HepG2 (cell line): ENCODE data around the gene SLC25A28. TPM values are rescaled to one million over a fixed set of nuclear protein-coding genes. Genes with fewer than 3 reads are reported as not detected.
A peak's percentile ranks its signal among the peaks of the same experiment; 100 is the strongest.

Source experiments
- AGO1 ChIP-seq: fragments of 200-400 bp; formaldehyde crosslinking; IDR thresholded peaks from 2 replicates; pipeline ENCODE4 v1.6.1; 2017; ENCODE audit warnings: mild to moderate bottlenecking, low read depth, low read length, moderate library complexity; ENCODE audit not compliant: poor library complexity, severe bottlenecking
- ARID2 ChIP-seq: sonication (generic); formaldehyde crosslinking; IDR thresholded peaks from 2 replicates; pipeline ENCODE4 v1.8.1; 2022; ENCODE audit warnings: mild to moderate bottlenecking, missing genetic modification reagents, borderline replicate concordance
- DNMT1 ChIP-seq: sonication (generic); formaldehyde crosslinking; IDR thresholded peaks from 2 replicates; pipeline ENCODE4 v1.5.1; 2020; ENCODE audit warnings: mild to moderate bottlenecking, missing genetic modification reagents
- ETV5 ChIP-seq: IDR thresholded peaks from 2 replicates; pipeline ENCODE4 v1.6.1; 2018; ENCODE audit warnings: missing biosample characterization, missing genetic modification reagents, inconsistent platforms, borderline replicate concordance
- FOXO1 ChIP-seq: sonication (generic); formaldehyde crosslinking; IDR thresholded peaks from 2 replicates; pipeline ENCODE4 v1.4.0; 2020; ENCODE audit warnings: missing genetic modification reagents
- GZF1 ChIP-seq: sonication (generic); formaldehyde crosslinking; IDR thresholded peaks from 2 replicates; pipeline ENCODE4 v1.5.1; 2020; ENCODE audit warnings: mild to moderate bottlenecking, missing genetic modification reagents
- ISL2 ChIP-seq: sonication (generic); formaldehyde crosslinking; IDR thresholded peaks from 2 replicates; pipeline ENCODE4 v1.5.0; 2020; ENCODE audit warnings: missing genetic modification reagents
- PHF8 ChIP-seq: sonication (generic); formaldehyde crosslinking; IDR thresholded peaks from 2 replicates; pipeline ENCODE4 v1.5.0; 2020; ENCODE audit warnings: missing genetic modification reagents
- PITX1 ChIP-seq: sonication (generic); formaldehyde crosslinking; IDR thresholded peaks from 2 replicates; pipeline ENCODE4 v1.5.1; 2020; ENCODE audit warnings: mild to moderate bottlenecking, missing genetic modification reagents
- RXRA ChIP-seq: sonication (generic); formaldehyde crosslinking; IDR thresholded peaks from 2 replicates; pipeline ENCODE4 v1.5.1; 2020; ENCODE audit warnings: missing genetic modification reagents
- SMARCC2 ChIP-seq: fragments of 450-650 bp; IDR thresholded peaks from 2 replicates; pipeline ENCODE4 v1.6.1; 2017; ENCODE audit warnings: antibody characterized with exemption, mild to moderate bottlenecking
- SP4 ChIP-seq: sonication (generic); formaldehyde crosslinking; IDR thresholded peaks from 2 replicates; pipeline ENCODE4 v1.8.1; 2023; ENCODE audit warnings: mild to moderate bottlenecking, missing genetic modification reagents
- TBX2 ChIP-seq: sonication (generic); formaldehyde crosslinking; IDR thresholded peaks from 2 replicates; pipeline ENCODE4 v1.5.0; 2020; ENCODE audit warnings: missing genetic modification reagents, mild to moderate bottlenecking, borderline replicate concordance
- THAP11 ChIP-seq: IDR thresholded peaks from 2 replicates; pipeline ENCODE4 v1.6.1; 2016; ENCODE audit warnings: missing biosample characterization, missing genetic modification reagents
- ZNF331 ChIP-seq: sonication (generic); formaldehyde crosslinking; IDR thresholded peaks from 2 replicates; pipeline ENCODE4 v1.4.0; 2020; ENCODE audit warnings: missing genetic modification reagents
- ZNF605 ChIP-seq: sonication (generic); formaldehyde crosslinking; IDR thresholded peaks from 2 replicates; pipeline ENCODE4 v1.8.0; 2022; ENCODE audit warnings: mild to moderate bottlenecking, missing genetic modification reagents
- ZNF709 ChIP-seq: sonication (generic); formaldehyde crosslinking; IDR thresholded peaks from 2 replicates; pipeline ENCODE4 v1.5.0; 2020; ENCODE audit warnings: mild to moderate bottlenecking, missing genetic modification reagents
- ZNF850 ChIP-seq: sonication (generic); formaldehyde crosslinking; conservative IDR thresholded peaks from 2 replicates; pipeline ENCODE4 v1.9.0; 2021; ENCODE audit warnings: mild to moderate bottlenecking, missing genetic modification reagents
- ZSCAN31 ChIP-seq: sonication (generic); formaldehyde crosslinking; IDR thresholded peaks from 2 replicates; pipeline ENCODE4 v1.5.0; 2020; ENCODE audit warnings: low read depth, mild to moderate bottlenecking, missing genetic modification reagents
- ZSCAN9 ChIP-seq: IDR thresholded peaks from 2 replicates; pipeline ENCODE4 v1.6.1; 2016; ENCODE audit warnings: borderline replicate concordance
- polyA plus RNA-seq, 8 experiments: library from polyadenylated mRNA; depleted of rRNA in 3 of 8; stranded (reverse) in 7 of 8; unstranded in 1 of 8; fragments of >200 nt; fragmentation: Illumina TruSeq in 4 of 8; extraction: Trizol in 4 of 8; gene quantifications; 2 replicates each; pipeline versions ENCODE4 v1.2.1 to v1.2.3, GENCODE V29; 2011 to 2016; ENCODE audit warnings: low read depth in 4 of 8, missing spikeins in 1 of 8, mixed read lengths in 1 of 8; ENCODE audit not compliant: insufficient read depth in 1 of 8
- total RNA-seq, 5 experiments: library from RNA; depleted of rRNA; stranded (reverse); fragments of >200 nt; fragmentation: Illumina TruSeq; extraction: Trizol; gene quantifications; 2 replicates each; pipeline ENCODE4 v1.2.3, GENCODE V29; 2016; ENCODE audit warnings: low read depth in 1 of 5
- TF ChIP-seq, protein P1 (sequence below): sonication (generic); formaldehyde crosslinking; IDR thresholded peaks from 2 replicates; pipeline ENCODE4 v1.9.0; 2022; ENCODE audit warnings: missing genetic modification reagents, mild to moderate bottlenecking, borderline replicate concordance
- TF ChIP-seq, protein P2 (sequence below): IDR thresholded peaks from 2 replicates; pipeline ENCODE4 v1.6.1; 2016; ENCODE audit warnings: control low read depth
- TF ChIP-seq, protein P3 (sequence below): sonication (generic); formaldehyde crosslinking; IDR thresholded peaks from 2 replicates; pipeline ENCODE4 v1.4.0; 2020; ENCODE audit warnings: missing genetic modification reagents, borderline replicate concordance
- TF ChIP-seq, protein P4 (sequence below): sonication (generic); formaldehyde crosslinking; IDR thresholded peaks from 2 replicates; pipeline ENCODE4 v1.8.1; 2023; ENCODE audit warnings: mild to moderate bottlenecking, missing genetic modification reagents, borderline replicate concordance

SLC25A28 gene
- total and polyA plus RNA-seq, 2 of the 13 experiments (the other 11 are each of a cell fraction or from before 2014, with no cell fraction given) = 15.2 to 41.0 TPM

DNA sequence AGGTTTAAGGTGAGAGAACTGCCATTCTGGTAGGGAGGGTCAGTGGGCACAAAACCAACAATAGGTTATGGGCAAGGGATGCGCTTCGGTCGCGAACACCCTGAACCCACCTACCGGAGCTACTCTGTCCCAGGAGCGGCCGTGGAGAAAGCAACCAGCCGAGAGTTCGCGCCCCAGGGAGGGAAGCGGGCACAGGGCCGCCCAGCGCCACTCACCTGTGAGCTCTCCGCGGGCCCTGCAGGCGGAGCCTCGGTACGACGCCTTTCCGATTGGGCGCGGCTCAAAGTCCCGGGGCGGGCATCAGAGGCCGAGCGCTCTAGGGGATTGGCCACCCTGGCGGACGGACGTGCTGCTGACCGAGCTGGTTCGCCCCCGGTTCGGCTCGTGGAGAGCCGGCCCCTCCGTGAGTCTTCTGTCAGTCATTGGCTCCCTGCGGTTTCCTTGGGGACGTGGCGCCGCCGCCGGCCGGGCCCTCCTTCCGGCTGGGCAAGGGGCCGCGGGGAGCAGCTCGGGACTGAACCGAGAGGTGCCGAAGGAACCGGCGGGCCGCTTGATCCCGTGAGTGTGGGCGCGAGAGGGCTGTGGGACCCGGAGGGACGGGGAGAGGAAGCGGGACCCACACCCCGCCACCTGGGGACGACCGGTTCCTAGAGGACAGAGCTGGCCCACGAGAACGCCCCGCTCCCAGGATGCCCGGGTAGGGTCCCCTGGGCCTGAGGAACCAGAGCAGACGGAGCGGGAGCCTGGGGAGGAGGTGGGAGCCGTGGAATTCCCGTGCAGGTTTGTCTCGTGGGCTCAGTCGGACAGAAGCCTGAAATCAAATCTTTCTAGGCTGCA lies 39.0 kb upstream of the SLC25A28 start, which contains the start of gene ENTPD7 (continued):
- TF ChIP-seq PHF8 (CRISPR knock-in tag) (peak; percentile 90), ISL2 (CRISPR knock-in tag) (0 out of 2 replicates have a peak, but pooled peaks have one; percentile 37), FOXO1 (0 out of 2 replicates have a peak, but pooled peaks have one; percentile 2), ARID2 (CRISPR knock-in tag) (peak; percentile 78; the same call in 1 of the 2 replicates), DNMT1 (CRISPR knock-in tag) (no peak), ZSCAN31 (CRISPR knock-in tag) (peak; percentile 21; the same call in 1 of the 2 replicates), ZNF331 (CRISPR knock-in tag) (0 out of 2 replicates have a peak, but pooled peaks have one; percentile 13), THAP11 (CRISPR knock-in tag) (peak; percentile 57), GZF1 (CRISPR knock-in tag) (peak; percentile 70; the same call in 1 of the 2 replicates), RXRA (CRISPR knock-in tag) (0 out of 2 replicates have a peak, but pooled peaks have one; percentile 12), SP4 (CRISPR knock-in tag) (peak; percentile 68; the same call in 1 of the 2 replicates), ZNF709 (CRISPR knock-in tag) (peak; percentile 62; the same call in 1 of the 2 replicates), ZNF605 (CRISPR knock-in tag) (0 out of 2 replicates have a peak, but pooled peaks have one; percentile 13), PITX1 (CRISPR knock-in tag) (0 out of 2 replicates have a peak, but pooled peaks have one; percentile 30), ZSCAN9 (CRISPR knock-in tag) (no peak; the same call in 1 of the 2 replicates), AGO1 (peak; percentile 74), ZNF850 (CRISPR knock-in tag) (no peak), ETV5 (CRISPR knock-in tag) (peak; percentile 84), TBX2 (CRISPR knock-in tag) (peak; percentile 40; the same call in 1 of the 2 replicates), SMARCC2 (no peak)
- TF ChIP-seq, protein P1, sequence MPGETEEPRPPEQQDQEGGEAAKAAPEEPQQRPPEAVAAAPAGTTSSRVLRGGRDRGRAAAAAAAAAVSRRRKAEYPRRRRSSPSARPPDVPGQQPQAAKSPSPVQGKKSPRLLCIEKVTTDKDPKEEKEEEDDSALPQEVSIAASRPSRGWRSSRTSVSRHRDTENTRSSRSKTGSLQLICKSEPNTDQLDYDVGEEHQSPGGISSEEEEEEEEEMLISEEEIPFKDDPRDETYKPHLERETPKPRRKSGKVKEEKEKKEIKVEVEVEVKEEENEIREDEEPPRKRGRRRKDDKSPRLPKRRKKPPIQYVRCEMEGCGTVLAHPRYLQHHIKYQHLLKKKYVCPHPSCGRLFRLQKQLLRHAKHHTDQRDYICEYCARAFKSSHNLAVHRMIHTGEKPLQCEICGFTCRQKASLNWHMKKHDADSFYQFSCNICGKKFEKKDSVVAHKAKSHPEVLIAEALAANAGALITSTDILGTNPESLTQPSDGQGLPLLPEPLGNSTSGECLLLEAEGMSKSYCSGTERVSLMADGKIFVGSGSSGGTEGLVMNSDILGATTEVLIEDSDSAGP (CRISPR knock-in tag) = peak; percentile 62; the same call in 1 of the 2 replicates
- TF ChIP-seq, protein P2, sequence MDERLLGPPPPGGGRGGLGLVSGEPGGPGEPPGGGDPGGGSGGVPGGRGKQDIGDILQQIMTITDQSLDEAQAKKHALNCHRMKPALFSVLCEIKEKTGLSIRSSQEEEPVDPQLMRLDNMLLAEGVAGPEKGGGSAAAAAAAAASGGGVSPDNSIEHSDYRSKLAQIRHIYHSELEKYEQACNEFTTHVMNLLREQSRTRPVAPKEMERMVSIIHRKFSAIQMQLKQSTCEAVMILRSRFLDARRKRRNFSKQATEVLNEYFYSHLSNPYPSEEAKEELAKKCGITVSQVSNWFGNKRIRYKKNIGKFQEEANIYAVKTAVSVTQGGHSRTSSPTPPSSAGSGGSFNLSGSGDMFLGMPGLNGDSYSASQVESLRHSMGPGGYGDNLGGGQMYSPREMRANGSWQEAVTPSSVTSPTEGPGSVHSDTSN (CRISPR knock-in tag) = peak; percentile 86
- TF ChIP-seq, protein P3, sequence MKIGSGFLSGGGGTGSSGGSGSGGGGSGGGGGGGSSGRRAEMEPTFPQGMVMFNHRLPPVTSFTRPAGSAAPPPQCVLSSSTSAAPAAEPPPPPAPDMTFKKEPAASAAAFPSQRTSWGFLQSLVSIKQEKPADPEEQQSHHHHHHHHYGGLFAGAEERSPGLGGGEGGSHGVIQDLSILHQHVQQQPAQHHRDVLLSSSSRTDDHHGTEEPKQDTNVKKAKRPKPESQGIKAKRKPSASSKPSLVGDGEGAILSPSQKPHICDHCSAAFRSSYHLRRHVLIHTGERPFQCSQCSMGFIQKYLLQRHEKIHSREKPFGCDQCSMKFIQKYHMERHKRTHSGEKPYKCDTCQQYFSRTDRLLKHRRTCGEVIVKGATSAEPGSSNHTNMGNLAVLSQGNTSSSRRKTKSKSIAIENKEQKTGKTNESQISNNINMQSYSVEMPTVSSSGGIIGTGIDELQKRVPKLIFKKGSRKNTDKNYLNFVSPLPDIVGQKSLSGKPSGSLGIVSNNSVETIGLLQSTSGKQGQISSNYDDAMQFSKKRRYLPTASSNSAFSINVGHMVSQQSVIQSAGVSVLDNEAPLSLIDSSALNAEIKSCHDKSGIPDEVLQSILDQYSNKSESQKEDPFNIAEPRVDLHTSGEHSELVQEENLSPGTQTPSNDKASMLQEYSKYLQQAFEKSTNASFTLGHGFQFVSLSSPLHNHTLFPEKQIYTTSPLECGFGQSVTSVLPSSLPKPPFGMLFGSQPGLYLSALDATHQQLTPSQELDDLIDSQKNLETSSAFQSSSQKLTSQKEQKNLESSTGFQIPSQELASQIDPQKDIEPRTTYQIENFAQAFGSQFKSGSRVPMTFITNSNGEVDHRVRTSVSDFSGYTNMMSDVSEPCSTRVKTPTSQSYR (CRISPR knock-in tag) = 0 out of 2 replicates have a peak, but pooled peaks have one; percentile 21
- TF ChIP-seq, protein P4, sequence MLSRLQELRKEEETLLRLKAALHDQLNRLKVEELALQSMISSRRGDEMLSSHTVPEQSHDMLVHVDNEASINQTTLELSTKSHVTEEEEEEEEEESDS (CRISPR knock-in tag) = peak; percentile 63; the same call in 1 of the 2 replicates
